Activated naive CD4-positive, alpha-beta T cell treated with anti-CD3 and anti-CD28 coated beads for 36 hours (primary cell): ENCODE results near the gene OSBPL8. TPM values are rescaled to one million over a fixed set of nuclear protein-coding genes. Genes with fewer than 3 reads are reported as not detected.

Experiments used
- CTCF ChIA-PET: fragments of 350-600 bp; sonication (Branson Sonifier 250); formaldehyde crosslinking; loops from one replicate; lab custom pipeline; 2021; ENCODE audit warnings: antibody characterized with exemption; lab: Charles Lee
- DNase-seq: peaks from one replicate; pipeline ENCODE4 v3.0.0-alpha.2; 2020
- H3K27ac Mint-ChIP-seq: one replicate; pipeline ENCODE4 v1.8.0; 2021; ENCODE audit warnings: mild to moderate bottlenecking, mixed read lengths
- H3K27me3 Mint-ChIP-seq: one replicate; pipeline ENCODE4 v1.8.0; 2021; ENCODE audit warnings: low read depth, mixed read lengths
- H3K36me3 Mint-ChIP-seq: one replicate; pipeline ENCODE4 v1.8.0; 2021; ENCODE audit warnings: low read depth, mixed read lengths
- H3K4me1 Mint-ChIP-seq: one replicate; pipeline ENCODE4 v1.8.0; 2021; ENCODE audit warnings: low read depth, mixed read lengths
- H3K4me3 Mint-ChIP-seq: one replicate; pipeline ENCODE4 v1.8.0; 2021; ENCODE audit warnings: mild to moderate bottlenecking, moderate library complexity, mixed read lengths
- H3K9me3 Mint-ChIP-seq: one replicate; pipeline ENCODE4 v1.8.0; 2021; ENCODE audit warnings: mixed read lengths
- intact Hi-C: fragments of 100-400 bp; cut with micrococcal nuclease; formaldehyde crosslinking; loops from one replicate; pipeline ENCODE4 v1.15.1; 2023
- total RNA-seq, 2 experiments: library from RNA; stranded (reverse); gene quantifications; one replicate each; pipeline ENCODE4 v1.2.3, GENCODE V29; 2021

Gene OSBPL8
- total RNA-seq, 2 experiments from 2014 or later, result 56.8 to 63.7 TPM

DNA sequence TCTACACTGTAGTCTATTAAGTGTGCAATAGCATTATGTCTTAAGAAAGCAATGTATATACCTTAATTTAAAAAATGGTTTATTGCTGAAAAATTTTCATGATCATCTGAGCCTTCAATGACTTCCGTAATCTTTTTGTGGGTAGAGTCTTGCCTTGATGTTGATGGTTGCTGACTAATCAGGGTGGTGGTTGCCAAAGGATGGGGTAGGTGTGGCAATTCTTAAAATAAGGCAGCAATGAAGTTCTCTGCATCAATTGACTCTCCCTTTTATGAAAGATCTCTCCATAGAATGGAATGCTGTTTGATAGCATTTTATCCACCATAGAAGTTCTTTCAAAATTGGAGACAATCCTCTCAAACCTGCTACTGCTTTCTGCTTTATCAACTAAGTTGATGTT lies 252.5 kb downstream of the OSBPL8 start:
- no peak overlapping the region for H3K4me3 Mint-ChIP-seq
- no peak for DNase-seq
- peaks cover 3% of the 10 kb centered on the region for H3K27me3 Mint-ChIP-seq
- intact Hi-C loops, result no loop called here
- H3K4me1 Mint-ChIP-seq, result no peaks in the 10 kb centered on the region
- H3K27ac Mint-ChIP-seq, result no peak overlapping the region
- CTCF ChIA-PET, result no interaction called here
- no peaks in the 10 kb centered on the region for H3K9me3 Mint-ChIP-seq
- no peaks in the 10 kb centered on the region for H3K36me3 Mint-ChIP-seq

DNA sequence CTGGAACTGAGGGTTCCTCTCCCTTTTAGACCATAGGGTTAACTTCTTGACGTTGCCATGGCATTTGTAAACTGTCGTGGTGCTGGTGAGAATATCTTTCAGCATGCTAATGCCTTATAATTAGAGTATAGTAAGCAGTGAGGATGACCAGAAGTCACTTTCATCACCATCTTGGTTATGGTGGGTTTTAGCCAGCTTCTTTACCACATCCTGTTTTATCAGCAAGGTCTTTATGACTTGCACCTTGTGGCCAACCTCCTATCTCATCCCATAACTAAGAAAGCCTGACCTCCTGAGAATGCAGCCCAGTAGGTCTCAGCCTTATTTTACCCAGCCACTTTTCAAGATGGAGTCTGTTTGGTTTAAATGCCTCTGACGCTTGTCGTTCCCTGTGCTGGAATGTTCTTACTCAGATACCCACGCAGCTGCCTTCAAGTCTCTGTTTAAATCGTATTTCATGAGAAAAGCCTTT lies 255.5 kb downstream of the OSBPL8 start:
- H3K27me3 Mint-ChIP-seq, result no peaks in the 10 kb centered on the region
- intact Hi-C loops, result no loop called here
- CTCF ChIA-PET, result no interaction called here
- H3K27ac Mint-ChIP-seq, result no peak overlapping the region
- H3K36me3 Mint-ChIP-seq, result no peaks in the 10 kb centered on the region
- no peak overlapping the region for H3K4me3 Mint-ChIP-seq
- no peaks in the 10 kb centered on the region for H3K4me1 Mint-ChIP-seq
- no peak for DNase-seq
- no peaks in the 10 kb centered on the region for H3K9me3 Mint-ChIP-seq

DNA sequence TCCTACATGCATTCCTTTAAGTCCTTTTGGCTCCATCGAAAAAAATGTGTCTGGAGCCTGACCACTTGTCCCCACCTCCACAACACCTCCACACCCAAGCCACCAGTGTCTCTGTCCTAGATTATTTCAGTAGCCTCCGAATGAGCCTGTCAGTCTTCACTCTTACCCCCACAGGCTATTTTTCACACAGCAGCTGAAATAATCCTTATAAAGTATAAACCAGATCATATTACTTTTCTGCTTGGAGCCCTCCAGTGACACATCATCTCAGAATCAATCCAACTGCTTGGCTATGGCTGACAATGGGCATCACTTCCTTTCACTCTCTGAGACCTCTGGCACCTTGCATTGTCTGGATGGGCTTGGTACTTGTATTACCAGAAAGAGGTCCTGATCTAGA lies 256.2 kb downstream of the OSBPL8 start:
- no peaks in the 10 kb centered on the region for H3K36me3 Mint-ChIP-seq
- no peaks in the 10 kb centered on the region for H3K4me1 Mint-ChIP-seq
- H3K27me3 Mint-ChIP-seq, result no peaks in the 10 kb centered on the region
- H3K9me3 Mint-ChIP-seq, result no peaks in the 10 kb centered on the region
- intact Hi-C loops, result no loop called here
- CTCF ChIA-PET, result no interaction called here
- DNase-seq, result no peak
- H3K4me3 Mint-ChIP-seq, result no peak overlapping the region
- no peak overlapping the region for H3K27ac Mint-ChIP-seq

Other genes starting within 250 kb of the OSBPL8 start
- 1 to 10 TPM; 3.3 TPM for gene BBS10, start 211.4 kb downstream of the OSBPL8 start, total RNA-seq
- gene ZDHHC17, start 204.3 kb upstream of the OSBPL8 start, total RNA-seq, result 10 to 100 TPM; 19.1 to 22.2 TPM